ENCODE results near the gene EEFSEC. TPM values are rescaled to one million over a fixed set of nuclear protein-coding genes. Genes with fewer than 3 reads are reported as not detected.

Gene EEFSEC
- total RNA-seq, 2 experiments from 2014 or later: 17.7 to 25.3 TPM

DNA sequence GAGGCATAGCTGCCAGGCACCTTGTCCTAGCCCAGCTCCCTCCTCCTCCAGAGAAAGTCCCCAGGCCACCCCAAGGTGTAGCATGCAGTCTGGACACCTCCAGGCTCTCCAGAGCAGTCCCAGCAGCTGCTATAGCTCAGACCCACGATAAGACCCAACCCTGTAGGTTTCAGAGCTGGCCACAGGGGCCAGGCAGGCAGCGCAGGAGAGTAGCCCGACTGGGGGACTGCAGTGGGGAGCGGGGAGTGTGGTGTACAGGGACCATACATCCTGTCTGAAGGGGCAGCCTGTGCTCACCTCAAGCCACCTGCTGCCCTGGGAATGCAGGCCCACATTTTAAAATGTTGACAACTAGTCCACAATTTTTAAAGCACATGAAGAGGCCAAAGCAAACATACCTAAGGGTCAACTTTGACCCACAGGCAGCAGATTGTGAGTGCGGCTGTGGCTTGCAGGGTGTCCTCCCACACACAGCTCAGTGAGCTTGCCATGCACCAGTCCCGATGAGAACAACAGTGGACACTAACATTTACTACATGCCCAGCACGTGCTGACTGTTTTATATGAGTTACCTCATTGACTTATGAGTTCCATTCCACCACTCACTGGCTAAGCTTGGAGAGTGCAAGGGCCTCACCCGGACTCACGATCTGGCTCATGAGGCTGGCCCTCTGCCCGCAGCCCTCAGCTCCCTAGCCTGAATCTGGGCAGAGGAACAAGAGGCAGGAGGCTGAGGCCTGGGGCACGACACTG, 232.0 kb downstream of the EEFSEC start:
- no peak for TF ChIP-seq EZH2phosphoT487 (IDR thresholded peaks at IDR 0.05; ENCODE audit: borderline replicate concordance, low read depth, low read length)
- TF ChIP-seq, protein P1, sequence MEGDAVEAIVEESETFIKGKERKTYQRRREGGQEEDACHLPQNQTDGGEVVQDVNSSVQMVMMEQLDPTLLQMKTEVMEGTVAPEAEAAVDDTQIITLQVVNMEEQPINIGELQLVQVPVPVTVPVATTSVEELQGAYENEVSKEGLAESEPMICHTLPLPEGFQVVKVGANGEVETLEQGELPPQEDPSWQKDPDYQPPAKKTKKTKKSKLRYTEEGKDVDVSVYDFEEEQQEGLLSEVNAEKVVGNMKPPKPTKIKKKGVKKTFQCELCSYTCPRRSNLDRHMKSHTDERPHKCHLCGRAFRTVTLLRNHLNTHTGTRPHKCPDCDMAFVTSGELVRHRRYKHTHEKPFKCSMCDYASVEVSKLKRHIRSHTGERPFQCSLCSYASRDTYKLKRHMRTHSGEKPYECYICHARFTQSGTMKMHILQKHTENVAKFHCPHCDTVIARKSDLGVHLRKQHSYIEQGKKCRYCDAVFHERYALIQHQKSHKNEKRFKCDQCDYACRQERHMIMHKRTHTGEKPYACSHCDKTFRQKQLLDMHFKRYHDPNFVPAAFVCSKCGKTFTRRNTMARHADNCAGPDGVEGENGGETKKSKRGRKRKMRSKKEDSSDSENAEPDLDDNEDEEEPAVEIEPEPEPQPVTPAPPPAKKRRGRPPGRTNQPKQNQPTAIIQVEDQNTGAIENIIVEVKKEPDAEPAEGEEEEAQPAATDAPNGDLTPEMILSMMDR (conservative IDR thresholded peaks at IDR 0.05; ENCODE audit: low read length): no peak
- no peaks in the 10 kb centered on the region for H3K79me2 ChIP-seq (ENCODE audit: insufficient read depth, low read depth, low read length)
- no peak overlapping the region for H3K27ac ChIP-seq (ENCODE audit: low read depth, low read length, poor library complexity, severe bottlenecking)
- no peaks in the 10 kb centered on the region for H4K20me1 ChIP-seq (ENCODE audit: insufficient read depth, low read length)
- H3K4me2 ChIP-seq (ENCODE audit: low read length): no peak overlapping the region
- ChIA-PET POLR2A (interaction anchor here (0.8 kb wide), 1 partner anchor 36 kb away, joined by 3 read pairs; no protein-coding TSS in a partner anchor), CTCF (ENCODE audit: unreplicated experiment) (no interaction called here)
- no peaks in the 10 kb centered on the region for H3K4me1 ChIP-seq (ENCODE audit: insufficient read depth, low read length, poor library complexity, severe bottlenecking)
- H2AFZ ChIP-seq (ENCODE audit: low read length): no peak overlapping the region
- no peak for DNase-seq (ENCODE audit: low spot score)
- no peaks in the 10 kb centered on the region for H3K36me3 ChIP-seq (ENCODE audit: insufficient read depth, low read length)
- H3K9me3 ChIP-seq (ENCODE audit: low read length): no peaks in the 10 kb centered on the region
- intact Hi-C loops (cut with micrococcal nuclease; ENCODE audit: unreplicated experiment): no loop called here
- BruUV-seq (replicated peaks): no TSS peak
- H3K4me3 ChIP-seq (ENCODE audit: low read depth, low read length, poor library complexity, severe bottlenecking): no peak overlapping the region
- no peaks in the 10 kb centered on the region for H3K9me2 ChIP-seq (ENCODE audit: insufficient read depth, low read length)

DNA sequence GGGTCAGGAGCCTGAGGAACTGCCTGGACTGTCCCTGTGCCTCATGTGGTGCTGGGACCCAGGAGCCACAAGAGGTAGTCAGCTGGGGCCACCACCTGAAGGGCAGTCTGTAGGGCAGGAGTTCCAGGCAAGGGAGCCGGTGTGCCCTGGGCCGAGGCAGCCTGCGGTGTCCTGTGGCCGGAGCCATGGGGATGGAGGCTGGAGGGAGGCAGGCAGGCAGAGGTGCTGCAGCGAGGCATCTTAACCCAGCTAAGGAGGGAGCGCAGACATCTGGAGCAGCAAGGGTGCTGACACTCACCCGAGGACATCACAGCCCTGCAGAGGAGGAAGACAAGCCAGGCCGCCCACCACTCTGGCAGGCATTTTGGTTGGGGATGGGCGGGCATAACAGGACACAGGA, 235.7 kb downstream of the EEFSEC start:
- DNase-seq (ENCODE audit: low spot score): no peak
- intact Hi-C loops (cut with micrococcal nuclease; ENCODE audit: unreplicated experiment): no loop called here
- Histone ChIP-seq H3K4me2 (ENCODE audit: low read length) (no peak overlapping the region), H3K27ac (ENCODE audit: low read depth, low read length, poor library complexity, severe bottlenecking) (no peak overlapping the region), H4K20me1 (ENCODE audit: insufficient read depth, low read length) (no peaks in the 10 kb centered on the region), H2AFZ (ENCODE audit: low read length) (no peak overlapping the region), H3K36me3 (ENCODE audit: insufficient read depth, low read length) (no peaks in the 10 kb centered on the region), H3K9me3 (ENCODE audit: low read length) (no peaks in the 10 kb centered on the region), H3K4me1 (ENCODE audit: insufficient read depth, low read length, poor library complexity, severe bottlenecking) (no peaks in the 10 kb centered on the region), H3K9me2 (ENCODE audit: insufficient read depth, low read length) (no peaks in the 10 kb centered on the region), H3K79me2 (ENCODE audit: insufficient read depth, low read depth, low read length) (no peaks in the 10 kb centered on the region), H3K4me3 (ENCODE audit: low read depth, low read length, poor library complexity, severe bottlenecking) (no peak overlapping the region)
- BruUV-seq (replicated peaks): no TSS peak
- CTCF ChIA-PET (ENCODE audit: unreplicated experiment): no interaction called here
- POLR2A ChIA-PET: no interaction called here
- TF ChIP-seq, protein P1 (conservative IDR thresholded peaks at IDR 0.05; ENCODE audit: low read length): no peak
- TF ChIP-seq EZH2phosphoT487 (IDR thresholded peaks at IDR 0.05; ENCODE audit: borderline replicate concordance, low read depth, low read length): no peak

DNA sequence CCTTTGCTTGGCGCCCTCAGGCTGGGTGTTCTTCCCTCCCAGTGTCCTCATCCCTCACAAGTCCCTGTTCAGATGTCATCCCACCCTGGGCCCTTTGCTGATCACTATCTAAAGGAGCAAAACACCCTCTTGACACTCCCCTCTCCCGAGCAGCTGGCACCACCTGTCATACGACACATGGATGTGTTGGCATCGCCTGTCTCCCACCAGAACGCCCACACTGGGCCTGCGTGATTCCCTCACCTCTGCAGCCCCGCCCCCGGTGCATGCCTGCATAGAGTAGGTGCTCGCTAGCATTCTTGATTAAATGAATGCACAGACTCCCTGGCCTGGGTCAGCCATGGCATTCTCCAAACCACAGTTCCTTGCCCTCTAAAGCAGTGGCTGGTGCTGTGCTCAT, 237.6 kb downstream of the EEFSEC start:
- H3K9me2 ChIP-seq (ENCODE audit: insufficient read depth, low read length): no peaks in the 10 kb centered on the region
- ChIA-PET POLR2A (no interaction called here), CTCF (ENCODE audit: unreplicated experiment) (no interaction called here)
- no peak for DNase-seq (ENCODE audit: low spot score)
- no TSS peak for BruUV-seq (replicated peaks)
- no peak overlapping the region for H3K4me3 ChIP-seq (ENCODE audit: low read depth, low read length, poor library complexity, severe bottlenecking)
- H4K20me1 ChIP-seq (ENCODE audit: insufficient read depth, low read length): no peaks in the 10 kb centered on the region
- no peaks in the 10 kb centered on the region for H3K9me3 ChIP-seq (ENCODE audit: low read length)
- no peak overlapping the region for H3K27ac ChIP-seq (ENCODE audit: low read depth, low read length, poor library complexity, severe bottlenecking)
- H3K4me2 ChIP-seq (ENCODE audit: low read length): no peak overlapping the region
- no peak overlapping the region for H2AFZ ChIP-seq (ENCODE audit: low read length)
- no peaks in the 10 kb centered on the region for H3K79me2 ChIP-seq (ENCODE audit: insufficient read depth, low read depth, low read length)
- no peaks in the 10 kb centered on the region for H3K4me1 ChIP-seq (ENCODE audit: insufficient read depth, low read length, poor library complexity, severe bottlenecking)
- TF ChIP-seq EZH2phosphoT487 (IDR thresholded peaks at IDR 0.05; ENCODE audit: borderline replicate concordance, low read depth, low read length): no peak
- TF ChIP-seq, protein P1 (conservative IDR thresholded peaks at IDR 0.05; ENCODE audit: low read length): no peak
- H3K36me3 ChIP-seq (ENCODE audit: insufficient read depth, low read length): no peaks in the 10 kb centered on the region
- intact Hi-C loops (cut with micrococcal nuclease; ENCODE audit: unreplicated experiment): no loop called here

All from OCI-LY7 (cell line).